Testis (tissue), 3 donors: ENCODE data around the gene ADAM8. TPM values are rescaled to one million over a fixed set of nuclear protein-coding genes. Genes with fewer than 3 reads are reported as not detected.
A peak's percentile ranks its signal among the peaks of the same experiment; 100 is the strongest.

Experiments
- DNase-seq: peaks from one replicate; pipeline ENCODE4 v3.0.0-alpha.2; 2019
- H3K27ac ChIP-seq, 2 donors: fragments of 200-600 bp; sonication (generic); one replicate each; pipeline ENCODE4 v1.5.1; 2019
- H3K27me3 ChIP-seq: fragments of 200-600 bp; sonication (generic); one replicate; pipeline ENCODE4 v1.5.1; 2019
- H3K36me3 ChIP-seq: fragments of 200-600 bp; sonication (generic); one replicate; pipeline ENCODE4 v1.5.1; 2017; ENCODE audit warnings: low read depth; ENCODE audit errors: missing control alignments
- H3K4me1 ChIP-seq: fragments of 200-600 bp; sonication (generic); one replicate; pipeline ENCODE4 v1.5.1; 2019
- H3K4me3 ChIP-seq, 2 donors: fragments of 200-600 bp; sonication (generic); one replicate each; pipeline ENCODE4 v1.5.1; 2017 to 2019
- H3K9me3 ChIP-seq: fragments of 200-600 bp; sonication (generic); one replicate; pipeline ENCODE4 v1.5.1; 2017
- POLR2A ChIP-seq: fragments of 450-650 bp; IDR thresholded peaks from one replicate; pipeline ENCODE4 v1.6.1; 2017; ENCODE audit warnings: antibody characterized with exemption, mild to moderate bottlenecking, moderate library complexity
- WGBS, 2 donors: methylation state at CpG; one replicate each; pipeline ENCODE4 v1.1.5; 2018; 5-methylcytosine and 5-hydroxymethylcytosine counted together
- intact Hi-C: fragments of 100-400 bp; cut with DNase I; formaldehyde crosslinking; loops from one replicate; pipeline ENCODE4 v1.15.1; 2023; ENCODE audit warnings: low total_unique reads
- polyA plus RNA-seq: library from polyadenylated mRNA; stranded (reverse); fragments of 350-450 nt; fragmentation: Illumina TruSeq; extraction: RNeasy Lipid Tissue Mini Kit (QIAGEN cat#74804); gene quantifications from one replicate; pipeline ENCODE4 v1.2.3, GENCODE V29; 2014; ENCODE audit warnings: low read depth, low replicate concordance; ENCODE audit not compliant: insufficient read depth
- total RNA-seq, 2 donors: library from RNA; depleted of rRNA; stranded (reverse); fragments of >200 nt; gene quantifications; one replicate each; pipeline ENCODE4 v1.2.3, GENCODE V29; 2016
- TF ChIP-seq, protein P1 (sequence below), 3 experiments: fragments of 450-650 bp in 2 of 3; fragments of 200-600 bp in 1 of 3; sonication (generic) in 1 of 3; IDR thresholded peaks; one replicate each; pipeline ENCODE4 v1.5.1; 2016 to 2019; ENCODE audit warnings: antibody characterized with exemption in 3 of 3, mild to moderate bottlenecking in 2 of 3, moderate library complexity in 1 of 3

Gene ADAM8
- total and polyA plus RNA-seq, 3 donors from 2014 or later = 3.5 to 14.6 (median 12.8) TPM

DNA sequence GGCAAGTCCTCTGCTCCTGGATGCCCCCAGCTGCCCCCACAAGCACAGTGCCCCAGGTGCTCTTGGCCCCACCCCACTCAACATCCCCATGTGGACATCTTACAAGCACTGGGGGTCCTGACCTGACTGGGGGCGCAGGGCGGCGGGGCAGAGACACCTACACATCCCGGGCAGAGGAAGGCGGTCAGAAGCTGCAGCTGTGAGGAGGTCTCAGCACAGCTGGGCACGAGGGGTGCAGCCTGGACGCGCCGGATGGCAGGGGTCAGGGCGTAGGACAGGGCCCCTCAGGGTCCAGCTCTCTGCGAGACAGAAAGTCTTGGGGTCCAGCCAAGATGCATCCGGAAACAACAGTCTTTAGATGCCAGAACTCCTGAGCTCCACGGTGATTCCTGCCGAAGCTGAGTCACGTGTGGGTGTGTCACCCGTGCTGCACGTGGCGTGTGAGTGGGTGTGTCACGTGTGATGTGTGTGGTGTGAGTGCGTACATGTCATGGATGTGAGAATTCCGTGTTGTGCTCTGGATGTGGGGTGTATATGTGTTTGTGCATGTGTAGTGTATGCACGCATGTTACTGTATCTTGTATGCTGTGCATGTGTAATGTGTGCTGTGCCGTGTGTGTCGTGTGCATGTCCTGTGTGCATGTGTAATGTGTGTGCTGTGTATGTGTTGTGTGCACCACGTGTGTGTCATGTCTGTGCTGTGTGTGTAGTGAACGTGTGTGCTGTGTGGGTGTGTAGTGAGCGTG lies 33.9 kb downstream of the ADAM8 start:
- H3K4me3 ChIP-seq = no peak overlapping the region
- no peak for DNase-seq
- intact Hi-C loops = no loop called here
- TF ChIP-seq POLR2A = no peak
- TF ChIP-seq, protein P1, sequence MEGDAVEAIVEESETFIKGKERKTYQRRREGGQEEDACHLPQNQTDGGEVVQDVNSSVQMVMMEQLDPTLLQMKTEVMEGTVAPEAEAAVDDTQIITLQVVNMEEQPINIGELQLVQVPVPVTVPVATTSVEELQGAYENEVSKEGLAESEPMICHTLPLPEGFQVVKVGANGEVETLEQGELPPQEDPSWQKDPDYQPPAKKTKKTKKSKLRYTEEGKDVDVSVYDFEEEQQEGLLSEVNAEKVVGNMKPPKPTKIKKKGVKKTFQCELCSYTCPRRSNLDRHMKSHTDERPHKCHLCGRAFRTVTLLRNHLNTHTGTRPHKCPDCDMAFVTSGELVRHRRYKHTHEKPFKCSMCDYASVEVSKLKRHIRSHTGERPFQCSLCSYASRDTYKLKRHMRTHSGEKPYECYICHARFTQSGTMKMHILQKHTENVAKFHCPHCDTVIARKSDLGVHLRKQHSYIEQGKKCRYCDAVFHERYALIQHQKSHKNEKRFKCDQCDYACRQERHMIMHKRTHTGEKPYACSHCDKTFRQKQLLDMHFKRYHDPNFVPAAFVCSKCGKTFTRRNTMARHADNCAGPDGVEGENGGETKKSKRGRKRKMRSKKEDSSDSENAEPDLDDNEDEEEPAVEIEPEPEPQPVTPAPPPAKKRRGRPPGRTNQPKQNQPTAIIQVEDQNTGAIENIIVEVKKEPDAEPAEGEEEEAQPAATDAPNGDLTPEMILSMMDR (IDR thresholded peaks at IDR 0.05) = no peak
- no peaks in the 10 kb centered on the region for H3K36me3 ChIP-seq
- H3K27me3 ChIP-seq = no peaks in the 10 kb centered on the region
- H3K27ac ChIP-seq = no peak overlapping the region
- no peaks in the 10 kb centered on the region for H3K4me1 ChIP-seq
- WGBS, 2 donors = 64 to 82% methylated on average over 20 to 27 of the region's 27 CpGs
- no peaks in the 10 kb centered on the region for H3K9me3 ChIP-seq

DNA sequence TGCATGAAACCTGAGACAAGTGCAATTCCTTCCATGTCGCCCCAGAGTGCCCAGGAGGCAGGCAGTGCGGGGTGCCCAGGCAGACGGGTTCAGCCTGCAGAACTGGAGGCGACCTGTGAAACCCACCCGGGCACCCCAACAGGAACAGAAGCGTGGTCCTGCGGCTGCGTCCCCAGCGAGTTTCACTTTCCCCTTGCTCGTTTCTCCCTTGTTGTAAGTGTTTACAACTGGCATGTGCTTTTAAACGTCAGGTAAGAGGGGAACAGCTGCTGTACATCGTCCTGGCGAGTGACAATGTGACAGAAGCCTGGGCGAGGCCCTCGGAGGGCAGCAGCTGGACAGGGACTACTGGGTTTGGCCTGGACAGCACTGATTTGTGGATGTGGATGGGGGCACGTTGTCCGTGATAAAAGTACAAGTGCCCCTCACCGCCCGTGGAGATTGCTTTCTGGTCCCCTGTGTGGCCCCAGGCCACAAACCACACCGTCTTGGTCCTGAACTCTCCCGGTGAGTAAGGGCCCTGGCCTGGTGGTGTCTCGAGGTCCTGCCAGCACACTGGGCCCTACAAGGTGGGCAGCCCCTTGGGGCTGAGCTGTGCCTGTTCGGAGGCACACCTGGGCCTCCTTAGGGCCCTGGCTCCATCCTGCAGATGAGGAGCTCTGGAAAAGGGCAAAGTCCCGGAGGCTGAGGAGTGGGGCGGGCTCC lies 35.0 kb downstream of the ADAM8 start:
- H3K4me3 ChIP-seq = no peak overlapping the region
- no peak overlapping the region for H3K27ac ChIP-seq
- WGBS, 2 donors = 81 to 90% methylated on average over 15 to 25 of the region's 25 CpGs
- DNase-seq = no peak
- H3K36me3 ChIP-seq = no peaks in the 10 kb centered on the region
- H3K9me3 ChIP-seq = no peaks in the 10 kb centered on the region
- no peak for TF ChIP-seq POLR2A
- TF ChIP-seq, protein P1 (IDR thresholded peaks at IDR 0.05) = no peak
- H3K27me3 ChIP-seq = no peaks in the 10 kb centered on the region
- intact Hi-C loops = no loop called here
- peaks cover 6% of the 10 kb centered on the region for H3K4me1 ChIP-seq

DNA sequence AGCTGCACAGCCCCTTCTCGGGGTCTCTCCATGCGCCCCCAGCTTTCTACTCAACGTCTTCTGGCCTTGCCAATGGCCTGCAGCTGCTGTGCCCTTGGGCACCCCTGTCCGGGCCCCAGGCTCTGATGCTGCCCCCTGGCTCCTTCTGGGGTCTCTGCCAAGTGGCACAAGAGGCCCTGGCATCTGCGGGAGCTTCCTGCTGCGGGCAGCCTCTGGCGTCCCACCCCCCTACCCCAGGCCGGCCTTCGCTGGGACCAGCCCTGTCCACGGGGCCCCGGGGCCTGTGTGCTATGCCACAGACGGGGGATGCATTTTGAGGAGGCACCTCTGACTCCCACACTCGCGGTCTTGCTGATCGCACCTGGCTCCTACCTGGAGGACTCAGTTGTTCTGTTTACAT lies 36.7 kb downstream of the ADAM8 start:
- no peak overlapping the region for H3K27ac ChIP-seq
- no peaks in the 10 kb centered on the region for H3K27me3 ChIP-seq
- H3K9me3 ChIP-seq = no peaks in the 10 kb centered on the region
- WGBS, 2 donors = 70 to 88% methylated on average over 15 of the region's 15 CpGs
- no peak overlapping the region for H3K4me3 ChIP-seq
- TF ChIP-seq, protein P1 (IDR thresholded peaks at IDR 0.05) = no peak
- no peak for TF ChIP-seq POLR2A
- intact Hi-C loops = no loop called here
- H3K4me1 ChIP-seq = peaks cover 6% of the 10 kb centered on the region
- H3K36me3 ChIP-seq = no peaks in the 10 kb centered on the region
- no peak for DNase-seq

DNA sequence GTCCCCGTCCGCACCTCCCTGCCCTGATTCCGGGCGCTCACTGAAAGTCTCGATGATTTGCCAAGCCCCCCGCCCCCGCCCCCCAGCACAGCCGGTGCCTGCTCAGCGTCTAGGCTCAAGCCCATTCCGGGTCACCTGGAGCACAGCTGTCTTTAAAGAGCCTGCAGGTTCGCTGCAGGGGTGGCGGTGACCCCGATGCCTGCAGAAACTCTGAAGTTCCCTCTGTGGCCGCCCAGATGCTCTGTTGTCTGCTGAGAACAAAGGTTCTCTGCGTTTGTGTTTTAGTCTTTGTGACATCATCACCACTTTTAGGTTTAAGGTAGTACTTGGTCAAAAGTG lies 38.2 kb downstream of the ADAM8 start:
- peaks cover 6% of the 10 kb centered on the region for H3K4me1 ChIP-seq
- H3K9me3 ChIP-seq = no peaks in the 10 kb centered on the region
- H3K27ac ChIP-seq = no peak overlapping the region
- H3K27me3 ChIP-seq = no peaks in the 10 kb centered on the region
- DNase-seq = no peak
- intact Hi-C loops = no loop called here
- TF ChIP-seq, protein P1 (IDR thresholded peaks at IDR 0.05) = no peak
- no peak for TF ChIP-seq POLR2A
- no peaks in the 10 kb centered on the region for H3K36me3 ChIP-seq
- 60 to 61% methylated on average over 13 to 15 of the region's 15 CpGs for WGBS, 2 donors
- H3K4me3 ChIP-seq = peak overlapping the region in 1 of 2 donors; percentile 49
